ENCODE measurements around the gene STAT2.

DNA sequence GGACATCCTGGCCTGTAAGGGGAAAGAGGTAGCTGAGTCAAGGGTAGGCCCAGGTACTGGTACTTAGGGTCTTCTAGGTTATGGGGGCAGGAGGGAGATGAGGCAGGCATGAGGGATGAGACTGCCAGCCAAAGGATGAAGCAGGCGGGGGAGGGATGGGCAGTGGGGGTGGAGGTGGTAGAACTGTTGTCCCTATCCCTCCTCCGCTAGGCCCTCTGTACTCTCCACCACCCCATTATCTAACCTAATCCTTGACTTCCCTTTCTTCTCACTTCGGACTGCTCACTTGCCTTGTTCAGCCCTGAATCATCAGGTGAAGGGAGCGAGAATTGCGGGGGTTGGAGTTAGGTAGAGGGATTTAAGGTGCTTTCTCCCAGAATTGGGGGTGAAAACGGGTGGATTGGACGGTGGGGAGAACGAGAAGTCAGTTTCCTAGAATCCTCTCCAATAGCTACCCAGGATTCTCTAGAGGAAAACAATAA, 26.7 kb downstream of the STAT2 start:
- TF ChIP-seq, protein P1, sequence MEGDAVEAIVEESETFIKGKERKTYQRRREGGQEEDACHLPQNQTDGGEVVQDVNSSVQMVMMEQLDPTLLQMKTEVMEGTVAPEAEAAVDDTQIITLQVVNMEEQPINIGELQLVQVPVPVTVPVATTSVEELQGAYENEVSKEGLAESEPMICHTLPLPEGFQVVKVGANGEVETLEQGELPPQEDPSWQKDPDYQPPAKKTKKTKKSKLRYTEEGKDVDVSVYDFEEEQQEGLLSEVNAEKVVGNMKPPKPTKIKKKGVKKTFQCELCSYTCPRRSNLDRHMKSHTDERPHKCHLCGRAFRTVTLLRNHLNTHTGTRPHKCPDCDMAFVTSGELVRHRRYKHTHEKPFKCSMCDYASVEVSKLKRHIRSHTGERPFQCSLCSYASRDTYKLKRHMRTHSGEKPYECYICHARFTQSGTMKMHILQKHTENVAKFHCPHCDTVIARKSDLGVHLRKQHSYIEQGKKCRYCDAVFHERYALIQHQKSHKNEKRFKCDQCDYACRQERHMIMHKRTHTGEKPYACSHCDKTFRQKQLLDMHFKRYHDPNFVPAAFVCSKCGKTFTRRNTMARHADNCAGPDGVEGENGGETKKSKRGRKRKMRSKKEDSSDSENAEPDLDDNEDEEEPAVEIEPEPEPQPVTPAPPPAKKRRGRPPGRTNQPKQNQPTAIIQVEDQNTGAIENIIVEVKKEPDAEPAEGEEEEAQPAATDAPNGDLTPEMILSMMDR (IDR thresholded peaks at IDR 0.05; ENCODE audit: low read length), result no peak
- no peak for TF ChIP-seq EZH2 (IDR thresholded peaks at IDR 0.05; ENCODE audit: borderline replicate concordance, low read length)
